Lung microvascular endothelial cell (primary cell): Measurements from ENCODE around the gene PCCB. TPM values are rescaled to one million over a fixed set of nuclear protein-coding genes. Genes with fewer than 3 reads are reported as not detected.
"Not testable (repeated sequence)": the region's sequence is repeated elsewhere in the genome, so short reads cannot be mapped to it uniquely, and the experiment has no call there.

Experiments used
- DNase-seq, 2 donors: peaks; one replicate each; pipeline versions ENCODE4 v3.0.0 to v3.0.0-alpha.2; 2010; ENCODE audit warnings: low read depth in 2 of 2
- total RNA-seq: library from RNA; depleted of rRNA; stranded (reverse); fragments of >200 nt; gene quantifications from 2 replicates; pipeline ENCODE4 v1.2.1, GENCODE V29; 2014

Gene PCCB
- total RNA-seq = 34.7 and 35.5 TPM in 2 replicates

DNA sequence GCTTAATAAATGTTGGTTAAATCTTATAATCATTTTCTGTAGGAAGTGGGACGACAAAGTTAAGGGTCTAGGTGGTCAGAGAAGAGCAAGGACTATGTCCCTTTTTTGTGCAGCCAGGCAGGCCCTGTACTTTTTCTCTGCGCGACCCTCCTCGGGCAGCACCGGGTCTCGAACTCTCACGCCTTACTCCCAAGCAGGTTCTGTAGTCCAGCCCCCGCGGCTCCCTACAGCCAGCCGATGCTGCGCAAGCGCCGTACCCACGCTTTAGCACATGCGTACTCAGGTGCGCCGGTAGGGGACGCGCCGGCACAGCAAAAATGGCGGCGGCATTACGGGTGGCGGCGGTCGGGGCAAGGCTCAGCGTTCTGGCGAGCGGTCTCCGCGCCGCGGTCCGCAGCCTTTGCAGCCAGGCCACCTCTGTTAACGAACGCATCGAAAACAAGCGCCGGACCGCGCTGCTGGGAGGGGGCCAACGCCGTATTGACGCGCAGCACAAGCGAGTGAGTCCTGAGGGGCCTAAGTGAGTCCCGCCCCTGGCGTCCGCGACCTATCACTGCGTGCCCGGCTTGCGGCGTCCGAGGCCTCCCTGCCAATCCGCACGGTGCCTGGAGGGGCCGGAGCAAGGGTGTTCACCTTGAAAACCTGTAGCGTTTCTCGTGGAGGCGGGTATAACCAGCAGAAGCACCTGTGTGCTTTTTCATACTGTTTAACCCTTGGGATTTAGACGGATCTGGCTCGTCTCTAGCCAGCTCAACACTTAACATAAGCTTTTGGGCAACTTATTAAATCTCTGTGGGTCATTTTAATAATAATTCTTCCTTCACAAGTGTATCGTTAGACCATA lies at the start of gene PCCB:
TSS of gene PCCB (plus strand) at position 282 of the 844 bp plus-strand sequence. CDS start at position 318, 36 bp downstream.
- DNase-seq = peak; percentile 95 to 97

DNA sequence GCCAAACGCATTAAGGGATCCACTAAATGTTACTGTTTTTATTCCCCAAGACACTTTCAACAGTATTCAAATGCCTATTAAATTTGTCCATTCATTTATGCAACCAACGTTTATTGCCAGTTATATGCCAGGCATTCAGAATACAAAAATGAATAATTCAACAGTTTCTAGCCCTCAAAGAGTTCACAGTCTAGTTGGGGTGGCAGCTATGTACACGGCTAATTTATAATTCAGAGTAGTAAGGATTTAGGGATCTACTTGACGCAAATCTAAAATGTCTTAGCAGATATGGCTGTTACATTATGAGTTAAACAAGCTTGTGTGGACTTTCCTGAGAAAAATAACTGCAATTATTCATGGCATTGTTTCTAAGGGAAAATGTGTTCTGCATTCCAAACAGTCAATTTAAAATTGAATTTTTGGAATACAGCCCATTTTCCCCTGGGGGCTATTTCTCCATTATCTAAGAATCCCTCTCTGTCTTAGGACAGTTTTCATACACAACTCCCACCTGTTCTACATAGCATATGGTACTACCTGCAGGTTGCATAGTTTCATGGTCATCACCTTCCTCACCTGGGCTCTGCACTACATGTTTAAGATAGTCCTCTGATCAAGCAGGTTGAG lies 42.5 kb upstream of the PCCB start:
- DNase-seq = no peak

DNA sequence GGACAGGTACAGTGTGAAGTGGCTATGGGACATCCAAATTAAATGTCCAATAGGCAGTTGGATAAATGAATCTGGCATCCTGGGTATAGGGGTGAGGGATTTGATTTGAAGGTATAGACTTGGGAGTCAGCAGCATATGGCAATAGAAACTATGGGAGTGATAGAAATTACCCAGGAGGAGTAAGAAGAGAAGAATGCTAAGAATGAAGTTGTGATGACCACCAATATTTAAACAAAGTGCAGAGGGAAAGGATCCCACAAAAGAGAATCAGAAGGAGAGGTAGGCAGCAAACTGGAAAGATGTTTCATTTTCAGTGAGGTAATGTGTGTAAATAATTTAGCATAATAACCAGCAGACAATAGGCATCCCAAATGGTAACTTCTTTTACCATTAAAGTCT lies 40.2 kb upstream of the PCCB start:
- DNase-seq = no peak

DNA sequence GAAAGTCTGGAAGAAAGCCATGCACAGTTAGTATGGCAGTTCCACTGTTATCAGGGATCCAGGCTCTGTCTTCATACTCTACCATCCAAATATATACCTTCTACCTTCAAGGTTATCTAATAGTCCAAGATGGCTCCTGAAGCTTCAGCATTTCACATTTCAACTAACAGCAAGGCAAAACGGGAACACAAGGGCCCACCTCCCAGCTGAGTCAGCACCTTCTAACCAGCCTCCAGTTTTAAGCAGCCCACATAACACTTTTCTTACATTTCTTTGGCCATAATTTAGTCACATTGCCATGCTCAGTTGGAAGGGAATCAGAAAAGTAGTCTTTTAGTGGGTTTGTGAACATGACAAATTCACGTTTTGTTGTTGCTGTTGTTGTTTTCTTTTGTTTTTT lies 38.6 kb upstream of the PCCB start:
- DNase-seq = no peak

DNA sequence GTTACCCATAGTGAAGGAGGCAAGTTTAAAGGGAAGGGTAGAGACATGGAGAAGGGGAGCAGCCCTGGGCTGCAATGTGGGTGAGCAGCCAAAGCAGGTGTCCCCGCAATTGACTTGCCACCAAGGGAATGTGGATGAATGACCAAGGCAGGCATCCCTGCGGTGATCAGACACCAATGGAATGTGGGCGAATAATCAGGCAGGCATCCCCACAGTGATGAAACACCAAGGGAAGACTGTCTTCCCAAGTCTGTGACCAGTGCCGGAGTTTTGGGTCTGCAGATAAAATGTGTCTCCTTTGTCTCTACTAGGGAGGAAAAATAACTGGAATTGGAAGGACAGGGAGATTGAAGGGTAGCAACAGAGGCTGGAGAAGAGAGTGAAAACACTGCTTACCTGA lies 27.4 kb upstream of the PCCB start:
- DNase-seq = not testable (repeated sequence)

DNA sequence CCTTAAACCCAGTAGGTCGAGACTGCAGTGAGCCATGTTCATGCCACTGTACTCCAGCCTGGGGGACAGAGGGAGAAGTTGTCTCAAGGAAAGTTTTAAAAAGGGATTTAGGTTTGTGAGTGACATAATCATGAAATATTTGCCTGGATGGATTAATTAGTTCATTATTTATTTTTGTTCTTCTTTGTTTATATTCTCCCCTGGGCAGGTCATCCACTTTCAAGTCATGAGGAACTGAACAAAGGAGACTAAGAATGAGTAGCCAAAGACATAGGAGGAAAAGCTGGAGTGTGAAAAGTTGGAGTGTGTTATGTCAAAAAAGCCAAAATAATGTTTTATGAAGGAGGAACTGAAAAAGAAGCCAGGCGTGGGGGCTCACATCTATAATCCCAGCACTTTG lies 17.7 kb upstream of the PCCB start:
- DNase-seq = no peak

DNA sequence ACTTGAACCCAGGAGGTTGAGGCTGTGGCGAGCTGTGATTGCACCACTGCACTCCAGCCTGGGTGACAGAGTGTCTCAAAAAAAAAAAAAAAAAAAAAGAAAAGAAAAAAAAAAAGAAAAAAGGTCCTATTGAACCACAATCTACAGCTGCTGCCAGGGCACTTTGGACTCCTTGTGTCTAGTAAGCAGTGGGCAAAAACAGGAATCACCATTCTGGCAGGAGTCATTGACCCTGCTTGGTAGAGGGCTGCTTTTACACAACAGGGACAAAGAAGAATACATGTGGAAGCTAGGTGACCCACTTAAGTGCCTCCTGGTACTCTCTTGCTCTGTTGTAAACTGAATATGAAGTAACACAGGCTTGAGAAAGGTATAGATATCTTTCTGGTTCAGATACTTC lies 14.6 kb upstream of the PCCB start:
- no peak for DNase-seq

DNA sequence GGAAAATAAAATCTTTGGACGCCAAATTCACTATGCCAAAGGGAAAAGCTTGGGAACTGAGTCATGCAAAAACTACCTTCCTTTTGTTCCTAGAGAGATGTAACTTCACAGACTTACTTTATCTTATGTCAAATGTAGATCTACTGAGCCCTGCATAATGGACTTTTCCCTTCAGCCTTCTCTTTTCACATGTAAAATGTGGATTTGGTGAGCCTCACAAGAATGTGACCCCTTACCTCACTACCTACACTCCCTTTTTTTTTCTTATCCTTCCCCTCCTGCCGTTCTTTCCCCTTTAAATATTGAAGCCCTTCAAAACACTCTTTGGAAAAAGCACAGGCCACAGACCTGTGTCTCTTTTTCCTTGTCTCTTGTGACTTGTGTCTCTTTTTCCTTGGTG lies 14.0 kb upstream of the PCCB start:
- DNase-seq = no peak

DNA sequence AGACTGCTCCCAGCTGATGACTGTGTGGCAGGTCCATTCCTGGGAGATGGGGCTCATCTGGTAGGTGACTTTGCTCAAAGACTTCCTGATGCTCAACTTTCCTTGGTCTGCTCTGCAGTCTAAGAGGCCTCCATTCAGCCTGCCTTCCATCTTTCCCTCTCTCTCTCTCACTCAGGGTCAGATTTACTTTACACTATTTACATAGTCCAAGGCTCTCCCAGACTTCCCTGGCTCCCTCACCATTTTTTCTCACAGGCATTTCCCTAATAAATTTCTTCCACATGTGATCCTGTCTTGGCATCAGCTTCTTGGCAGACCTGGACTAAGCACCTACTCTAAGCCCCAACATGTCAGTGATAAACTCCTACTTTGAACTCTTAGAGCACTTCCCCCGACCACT lies 13.0 kb upstream of the PCCB start:
- no peak for DNase-seq

DNA sequence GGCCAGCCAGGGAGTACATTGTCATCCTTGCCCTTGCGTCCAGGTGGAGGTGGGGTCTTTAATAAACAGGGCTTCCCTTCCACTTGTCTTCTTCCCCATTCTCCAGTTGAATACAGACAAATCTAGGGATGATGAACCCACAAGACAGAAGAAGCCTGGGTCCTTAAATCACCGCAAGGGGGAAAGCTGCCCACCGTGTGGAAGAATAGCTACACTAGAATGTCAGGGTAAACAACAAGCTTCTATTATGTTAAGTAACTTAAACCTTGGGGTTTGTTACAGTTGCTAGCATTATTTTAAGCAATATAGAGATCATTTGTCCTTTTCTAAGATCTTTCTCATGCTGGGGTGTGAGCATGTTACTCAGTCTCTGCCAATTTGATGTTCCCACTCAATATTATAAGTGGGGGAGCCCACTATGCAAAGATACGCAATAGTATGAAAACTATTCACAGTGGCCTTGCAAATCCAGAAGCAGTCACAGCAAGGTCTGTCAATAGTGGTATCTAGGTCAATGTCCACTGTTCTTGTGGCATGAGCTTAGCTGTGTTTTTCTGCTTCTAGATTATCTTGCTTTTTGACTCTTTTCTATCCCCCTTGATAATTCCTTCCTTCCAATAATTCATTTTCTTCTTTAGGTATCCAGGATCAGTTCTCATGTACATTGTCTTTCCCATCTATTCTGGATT lies 12.0 kb upstream of the PCCB start:
- no peak for DNase-seq

DNA sequence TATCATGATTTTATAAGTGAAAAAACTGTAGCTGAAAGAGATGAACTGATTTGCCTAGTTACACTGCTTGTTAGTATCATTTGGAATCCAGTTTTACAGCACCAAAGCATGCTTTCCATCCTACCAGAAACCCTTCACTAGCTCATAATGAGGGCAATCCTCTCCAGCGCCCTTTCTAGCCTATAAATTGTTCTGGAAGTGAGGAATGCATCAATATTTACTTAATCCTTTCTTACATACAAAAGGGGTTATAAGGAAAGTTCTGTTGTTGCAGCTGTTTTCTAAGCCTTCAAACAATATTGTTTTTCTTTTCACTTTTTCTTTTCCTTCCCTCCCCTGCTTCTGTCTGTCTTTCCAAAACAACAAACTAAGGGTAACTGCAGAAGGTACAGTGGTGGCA lies 11.0 kb upstream of the PCCB start:
- DNase-seq = no peak

DNA sequence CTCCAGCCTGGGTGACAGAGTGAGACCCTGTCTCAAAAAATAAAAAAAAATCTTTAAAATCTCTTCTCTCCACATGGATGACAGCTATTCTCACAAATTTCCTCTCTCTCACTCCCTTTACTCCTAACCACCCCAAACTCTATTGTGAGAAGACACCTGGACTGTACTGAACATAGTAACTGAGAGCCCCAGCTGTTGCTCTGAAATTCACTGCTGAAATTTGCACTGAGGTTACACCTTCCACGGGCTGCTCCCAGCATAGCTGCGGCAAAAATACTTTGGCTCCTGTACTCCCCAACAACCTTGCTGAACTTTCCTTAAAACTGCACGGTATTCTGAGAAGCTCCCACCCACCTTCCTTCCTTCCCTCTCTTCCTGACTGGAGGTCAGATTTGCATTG lies 4.4 kb upstream of the PCCB start:
- DNase-seq = no peak

DNA sequence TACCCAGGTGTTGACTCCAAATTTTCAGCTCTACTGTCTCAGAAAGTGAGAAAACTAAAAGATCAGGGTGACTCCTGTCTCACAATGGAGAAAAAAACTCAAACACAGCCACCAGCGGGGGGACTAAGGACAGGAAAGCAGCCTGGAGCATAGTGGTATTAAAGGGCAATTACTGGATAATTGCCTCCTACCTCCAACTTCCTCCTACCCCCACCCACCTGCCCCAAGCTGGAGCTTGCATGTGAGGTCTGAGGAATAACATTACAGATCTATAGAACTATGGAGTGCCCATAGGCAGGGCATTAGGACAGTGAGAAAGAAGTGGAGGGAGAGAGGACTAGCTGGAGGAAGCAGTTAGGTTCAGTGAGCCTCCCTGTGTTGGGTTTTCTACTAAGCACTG lies 2.7 kb upstream of the PCCB start:
- no peak for DNase-seq

DNA sequence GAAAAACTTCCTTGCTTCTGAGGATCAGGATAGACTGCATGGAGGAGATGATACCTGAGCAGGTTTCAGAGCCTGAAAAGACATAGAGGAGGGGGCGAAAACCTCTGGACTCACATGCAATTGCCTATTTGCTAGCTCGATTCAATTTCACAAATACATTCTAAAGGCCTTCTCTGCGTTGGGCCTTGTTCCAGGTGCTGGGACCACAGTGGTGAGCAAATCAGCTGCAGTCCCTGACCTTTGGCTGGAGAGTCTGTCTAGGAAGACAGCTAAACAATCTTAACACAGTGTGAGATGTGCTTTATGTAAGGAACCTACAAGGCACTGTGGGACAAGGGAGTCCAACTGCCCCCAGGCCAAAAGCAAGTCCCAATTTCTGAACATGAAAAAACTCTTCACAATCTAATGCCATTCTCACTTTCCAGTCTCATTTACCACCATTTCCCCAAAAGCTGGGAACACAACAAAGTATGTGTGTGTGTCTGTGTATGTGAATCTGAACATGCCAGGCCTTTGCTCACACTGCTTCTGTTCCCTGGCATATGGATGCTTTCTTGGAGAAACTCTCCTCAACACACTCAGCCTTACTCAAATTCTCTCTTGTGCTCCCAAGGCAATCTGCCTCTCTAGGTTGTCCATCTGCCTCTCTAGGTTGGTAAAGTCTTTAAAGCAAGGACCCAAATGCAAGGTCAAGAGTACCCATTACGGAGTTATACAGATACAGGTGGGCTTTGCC lies 2.1 kb upstream of the PCCB start:
- DNase-seq = no peak

DNA sequence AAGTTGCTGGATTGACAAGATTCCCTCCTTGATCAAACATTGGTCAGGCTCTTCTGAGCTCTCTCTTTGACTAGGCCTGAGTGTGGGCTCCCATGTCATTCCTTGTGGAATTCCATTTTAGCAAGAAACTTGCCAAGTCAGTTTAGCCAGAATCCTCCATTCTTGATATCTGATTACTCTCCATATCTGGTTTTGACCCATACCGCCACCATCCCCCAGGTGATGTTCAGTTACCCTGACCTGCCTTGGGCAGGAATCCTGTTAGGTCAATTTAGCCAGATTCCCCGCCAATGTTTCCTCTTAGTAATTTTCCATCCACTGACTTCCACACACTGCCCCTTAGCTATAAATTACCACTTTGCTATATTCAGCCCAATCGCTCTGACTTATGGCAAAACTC lies 1.0 kb upstream of the PCCB start:
- peak in 1 of 2 donors; percentile 10 for DNase-seq

DNA sequence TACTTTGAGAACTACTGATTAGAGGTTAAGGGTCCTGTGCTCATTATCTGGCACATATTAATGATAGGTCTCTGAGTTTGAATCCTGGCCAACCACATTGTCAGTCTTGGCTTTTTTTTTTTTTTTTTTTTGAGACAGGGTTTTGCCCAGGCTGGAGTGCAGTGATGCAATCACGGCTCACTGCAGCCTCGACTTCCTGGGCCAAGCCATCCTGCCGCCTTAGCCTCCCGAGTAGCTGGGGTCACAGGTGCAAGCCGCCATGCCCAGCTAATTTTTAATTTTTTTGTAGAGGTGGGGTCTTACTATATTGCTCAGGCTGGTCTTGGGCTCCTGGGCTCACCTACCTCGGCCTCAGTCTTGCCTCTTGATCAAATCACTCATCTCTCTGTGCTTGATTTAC lies 547 bp upstream of the PCCB start:
- no peak for DNase-seq

DNA sequence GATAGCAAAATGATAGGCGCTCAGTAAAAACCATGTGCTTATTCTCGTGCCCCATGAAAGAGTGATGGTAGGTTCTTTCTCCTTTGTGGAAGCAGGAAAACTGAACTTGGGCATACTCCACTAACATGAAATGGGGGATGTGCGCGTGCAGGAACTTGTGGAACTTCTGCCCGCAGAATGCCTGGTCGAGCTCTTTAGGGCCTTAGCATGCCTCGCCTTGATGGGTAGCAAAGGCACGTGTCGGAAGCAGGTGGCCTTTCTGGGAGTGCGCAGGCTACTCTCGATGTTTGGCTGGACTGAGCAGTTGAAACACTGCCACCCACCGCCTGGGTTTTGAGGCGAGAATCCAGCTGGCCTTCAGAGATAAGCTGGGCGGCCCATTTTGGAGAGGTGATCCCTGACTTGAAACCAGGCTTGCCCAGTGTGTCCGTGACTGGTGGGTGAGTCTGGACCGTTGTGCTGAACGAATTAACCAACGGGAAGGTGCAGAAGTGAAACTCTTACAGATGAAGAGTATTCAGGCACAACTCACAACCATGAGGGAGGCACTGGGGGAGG lies 842 bp downstream of the PCCB start:
- peak; percentile 68 to 70 for DNase-seq

DNA sequence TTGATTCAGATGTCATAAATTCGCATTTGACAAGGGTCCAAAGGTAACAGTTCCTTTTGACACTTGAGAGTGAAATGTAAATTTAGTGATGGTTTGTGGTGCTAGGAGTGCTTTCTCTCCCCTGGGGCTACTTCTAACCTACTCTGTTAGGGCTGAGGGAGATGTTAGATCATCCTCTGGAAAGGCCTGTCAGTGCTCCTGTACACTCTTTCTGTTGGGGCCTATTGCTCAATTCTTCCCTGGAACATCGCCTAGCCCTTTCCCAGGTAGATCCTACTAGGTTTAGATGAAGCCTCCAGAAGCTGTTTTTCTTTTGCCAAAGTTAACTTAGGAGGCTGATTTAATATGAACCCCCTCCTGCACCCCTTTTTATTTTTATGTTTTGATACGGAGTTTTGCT lies 1.4 kb downstream of the PCCB start:
- DNase-seq = no peak

DNA sequence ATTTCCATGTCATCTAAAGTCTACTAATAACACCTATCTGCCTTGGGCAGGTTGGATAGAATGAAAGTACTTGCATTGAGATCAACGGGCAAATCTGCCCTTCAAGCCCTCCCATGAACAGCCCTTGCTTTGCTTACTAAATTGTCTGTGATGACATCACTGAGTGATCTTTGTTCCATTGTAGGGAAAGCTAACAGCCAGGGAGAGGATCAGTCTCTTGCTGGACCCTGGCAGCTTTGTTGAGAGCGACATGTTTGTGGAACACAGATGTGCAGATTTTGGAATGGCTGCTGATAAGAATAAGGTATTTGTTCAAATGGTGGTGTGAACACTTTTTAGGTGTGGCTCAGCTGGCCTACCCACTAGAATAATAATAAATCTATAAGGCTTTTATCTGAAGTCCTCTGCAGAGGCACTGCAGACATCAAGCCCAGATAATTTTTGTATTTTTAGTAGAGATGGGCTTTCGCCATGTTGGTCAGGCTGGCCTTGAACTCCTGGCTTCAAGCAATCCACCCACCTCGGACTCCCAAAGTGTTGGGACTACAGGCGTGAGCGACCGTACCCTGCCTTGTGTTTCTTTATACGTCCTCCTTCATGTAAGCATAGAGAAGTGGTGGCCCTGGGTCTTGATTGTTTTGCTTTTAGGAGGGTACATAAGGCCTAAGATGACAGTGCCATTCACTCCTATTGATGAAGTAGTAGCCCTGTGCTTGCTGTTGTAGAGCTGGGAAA lies 5.7 kb downstream of the PCCB start:
- no peak for DNase-seq

DNA sequence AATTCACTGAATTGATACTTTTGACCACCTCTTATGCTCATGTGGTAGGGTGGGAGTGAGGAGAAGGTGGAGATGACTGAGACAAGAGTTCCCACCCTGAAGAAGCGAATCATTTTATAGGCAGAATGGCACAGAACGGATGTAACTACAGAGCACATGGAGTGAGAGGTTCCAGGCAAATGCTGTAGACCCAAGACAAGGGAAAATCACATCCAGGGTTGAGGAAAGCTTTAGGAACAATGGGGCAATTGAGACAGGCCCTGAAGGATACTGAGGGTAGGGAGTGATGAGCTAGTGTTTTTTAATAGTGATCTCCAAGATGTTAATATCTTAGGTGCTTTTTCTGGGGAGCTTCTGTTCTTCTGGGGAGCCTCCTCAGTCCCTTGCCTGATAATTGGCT lies 8.1 kb downstream of the PCCB start:
- no peak for DNase-seq

DNA sequence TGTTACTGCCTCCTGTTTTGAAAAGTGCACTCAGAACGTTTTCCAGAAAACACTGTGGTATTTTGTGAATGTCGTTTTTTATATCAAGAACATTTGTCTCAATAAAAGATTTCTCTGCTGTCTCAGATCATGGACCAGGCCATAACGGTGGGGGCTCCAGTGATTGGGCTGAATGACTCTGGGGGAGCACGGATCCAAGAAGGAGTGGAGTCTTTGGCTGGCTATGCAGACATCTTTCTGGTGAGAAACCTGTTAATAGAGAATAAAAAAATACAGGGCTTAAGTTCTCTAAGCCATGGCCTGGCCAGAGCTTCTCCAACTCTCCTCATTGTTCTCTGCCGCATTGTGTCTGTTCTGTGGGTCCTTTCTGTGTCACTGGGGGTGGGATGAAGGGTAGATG lies 11.7 kb downstream of the PCCB start:
- DNase-seq = no peak
